PC-9 (cell line): ENCODE measurements around the gene GIMAP2.

Experiments used
- CTCF ChIP-seq: fragments of 200-600 bp; sonication (generic); conservative IDR thresholded peaks from 2 replicates; pipeline ENCODE4 v1.6.1; 2017; ENCODE audit warnings: mixed run types, antibody characterized with exemption, mild to moderate bottlenecking, moderate library complexity
- EZH2 ChIP-seq: fragments of 200-600 bp; sonication (generic); IDR thresholded peaks from 2 replicates; pipeline ENCODE4 v1.8.0; 2017; ENCODE audit warnings: antibody characterized with exemption, low read depth

- TF ChIP-seq CTCF (no peak), EZH2 (no peak)
Observed at GRCh38 chr7:150657526-150657925, 28.0 kb upstream of the GIMAP2 start.
